ENCODE results near the gene PGPEP1.

Gene PGPEP1

GRCh38 chr19:18418483-18419194 is 78.2 kb downstream of the PGPEP1 start:
- peak in 2 of 3 experiments; percentile 45 to 69 for DNase-seq

GRCh38 chr19:18419195-18419698 is 78.8 kb downstream of the PGPEP1 start, which contains the start of gene SSBP4:
Gene SSBP4, plus strand, starts transcription at chr19:18419398. Its CDS starts 251 bp downstream, at chr19:18419649.
- peak; percentile 75 to 88 (median 87) for DNase-seq

Data from NCI-H1417 (cell line).